Fibroblast of peridontal ligament (primary cell): ENCODE data around the gene BBX.

ENCODE experiments used
- DNase-seq: peaks from one replicate; pipeline ENCODE4 v3.0.0-alpha.2; 2010; ENCODE audit errors: extremely low read depth

BBX gene

GRCh38 chr3:107650788-107651187 is 128.0 kb downstream of the BBX start:
- DNase-seq, result no peak

GRCh38 chr3:107651782-107652181 is 129.0 kb downstream of the BBX start:
- DNase-seq, result no peak

- no peak for DNase-seq
Observed at GRCh38 chr3:107654218-107654617, 131.5 kb downstream of the BBX start.

GRCh38 chr3:107657971-107658370 is 135.2 kb downstream of the BBX start:
- peak; percentile 84 for DNase-seq

DNA sequence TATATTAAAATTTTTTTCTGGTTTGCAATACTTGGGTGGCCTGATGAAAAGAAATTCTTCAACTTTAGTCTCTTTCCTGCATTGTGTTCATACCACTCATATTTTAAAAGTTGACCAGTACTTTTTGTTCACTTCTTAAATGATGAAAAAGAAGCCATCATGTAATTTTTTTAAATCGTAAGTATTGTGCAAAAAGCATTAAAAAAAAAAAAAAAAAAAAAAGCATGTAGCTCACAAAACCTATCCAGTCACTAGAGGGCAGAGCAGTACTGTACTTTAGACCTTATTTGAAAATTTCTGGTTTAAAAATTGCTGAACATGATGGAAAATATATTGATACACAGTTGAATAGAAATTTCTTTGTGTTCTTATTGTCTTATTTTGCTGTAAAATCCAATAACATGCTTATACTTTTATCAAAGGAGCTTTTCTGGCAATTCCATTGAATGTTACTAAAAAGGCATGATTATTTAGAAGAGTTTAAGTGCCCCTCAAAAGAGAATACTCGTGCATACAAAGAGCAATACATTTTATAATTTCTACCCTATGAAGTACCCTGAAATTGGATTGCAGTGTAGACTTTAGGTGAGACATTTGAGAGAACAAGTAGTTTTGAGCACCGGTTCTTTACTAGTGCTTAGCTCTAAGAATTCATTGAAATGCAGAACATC is 137.7 kb downstream of the BBX start:
- peak; percentile 83 for DNase-seq

DNA sequence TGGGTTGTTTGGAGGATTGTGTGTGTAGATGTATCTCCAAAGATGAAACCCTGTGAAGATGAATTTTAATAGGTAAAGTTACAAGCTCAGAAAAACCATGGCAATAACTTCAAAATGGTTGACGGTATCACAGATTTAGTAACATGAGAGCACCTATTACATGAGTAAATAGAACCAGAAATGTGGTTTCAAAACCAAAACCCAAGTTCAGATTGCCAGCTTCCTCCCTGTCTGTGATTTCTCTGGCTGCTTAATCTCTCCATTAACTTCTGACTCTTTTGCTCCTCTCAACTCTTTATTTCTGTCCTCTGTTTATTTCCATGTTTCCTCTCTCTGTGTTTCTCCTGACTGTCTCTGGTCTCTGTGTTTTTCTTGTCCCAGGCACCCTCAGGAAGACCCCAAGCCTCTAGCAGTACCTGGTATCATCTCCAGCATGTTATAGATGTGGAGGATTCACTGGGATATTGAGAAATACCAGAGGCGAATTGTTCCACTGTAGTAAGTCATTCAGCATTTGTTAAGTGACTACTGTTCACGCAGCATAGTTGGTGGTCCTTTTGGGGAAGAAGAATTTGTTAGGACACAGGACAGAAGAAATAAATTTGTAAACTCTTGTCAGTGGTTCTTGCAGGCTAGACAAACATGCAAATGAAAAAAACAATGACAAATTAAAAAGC is 138.8 kb downstream of the BBX start:
- DNase-seq, result peak; percentile 41

GRCh38 chr3:107662124-107662507 is 139.4 kb downstream of the BBX start:
- peak; percentile 83 for DNase-seq

GRCh38 chr3:107662586-107662985 is 139.8 kb downstream of the BBX start:
- peak; percentile 34 for DNase-seq

GRCh38 chr3:107663266-107663665 is 140.5 kb downstream of the BBX start:
- no peak for DNase-seq

DNA sequence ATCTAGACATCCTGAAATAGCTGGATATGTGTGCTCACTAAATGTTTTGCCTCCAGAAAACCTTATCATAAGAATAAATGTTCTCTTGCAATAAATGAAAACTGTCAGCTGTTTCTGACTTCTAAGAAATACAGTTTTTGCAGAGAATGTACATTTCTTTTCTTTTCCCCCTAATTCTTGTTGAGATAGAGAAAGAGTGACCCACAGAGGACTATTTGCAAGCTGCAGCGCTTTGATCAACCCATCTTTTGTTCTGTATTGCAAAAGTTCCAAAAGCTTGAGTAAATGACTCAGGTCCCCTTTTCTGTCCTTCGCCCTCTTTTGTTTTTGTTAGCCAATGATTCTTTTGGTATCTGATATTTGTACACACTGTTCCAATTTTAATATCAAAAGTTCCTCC is 141.9 kb downstream of the BBX start:
- no peak for DNase-seq

- DNase-seq, result no peak
Observed at GRCh38 chr3:107665351-107665750, 142.6 kb downstream of the BBX start.

GRCh38 chr3:107666853-107667252 is 144.1 kb downstream of the BBX start:
- DNase-seq, result no peak

DNA sequence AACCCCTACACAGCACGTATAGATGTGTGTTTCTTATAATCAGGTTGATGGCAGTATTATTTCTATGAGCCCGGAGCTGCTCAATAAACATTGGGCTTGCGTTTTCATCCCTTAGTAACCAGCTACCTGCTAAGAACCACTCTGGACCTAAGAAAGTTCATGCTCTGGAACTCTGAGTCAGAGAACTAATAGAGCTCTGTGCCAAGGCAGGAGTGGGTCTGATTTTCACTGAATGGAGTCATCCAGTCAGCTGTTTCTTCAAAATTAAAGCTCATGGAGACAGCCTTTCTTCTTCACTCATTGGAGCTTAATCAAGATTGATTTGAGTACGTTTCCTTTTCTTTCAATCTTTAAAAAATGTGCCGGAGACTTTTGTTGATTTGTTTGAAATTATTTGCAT is 145.7 kb downstream of the BBX start:
- DNase-seq, result no peak

GRCh38 chr3:107668963-107669362 is 146.2 kb downstream of the BBX start:
- no peak for DNase-seq

GRCh38 chr3:107669669-107670068 is 146.9 kb downstream of the BBX start:
- DNase-seq, result no peak

DNA sequence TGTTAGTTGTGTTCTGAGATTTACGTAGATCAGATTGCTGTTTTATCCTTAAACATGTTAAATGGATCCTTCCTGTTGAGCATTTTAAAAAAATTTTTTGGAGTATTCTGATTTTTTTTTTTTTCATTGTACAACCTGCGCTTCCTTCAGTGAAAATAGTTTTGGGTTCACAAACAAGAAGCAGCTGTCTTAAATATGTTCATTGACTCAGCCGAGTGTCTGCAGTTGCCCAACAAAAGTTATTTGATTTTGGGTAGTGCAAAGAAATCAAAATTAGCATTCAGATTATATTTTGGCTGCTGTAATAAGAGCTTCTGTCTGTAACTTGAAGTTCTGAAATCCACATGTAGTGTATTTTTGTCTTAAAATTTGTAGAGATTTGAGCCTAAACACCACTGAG is 148.2 kb downstream of the BBX start:
- DNase-seq, result peak; percentile 74

GRCh38 chr3:107674371-107674770 is 151.6 kb downstream of the BBX start:
- no peak for DNase-seq

DNA sequence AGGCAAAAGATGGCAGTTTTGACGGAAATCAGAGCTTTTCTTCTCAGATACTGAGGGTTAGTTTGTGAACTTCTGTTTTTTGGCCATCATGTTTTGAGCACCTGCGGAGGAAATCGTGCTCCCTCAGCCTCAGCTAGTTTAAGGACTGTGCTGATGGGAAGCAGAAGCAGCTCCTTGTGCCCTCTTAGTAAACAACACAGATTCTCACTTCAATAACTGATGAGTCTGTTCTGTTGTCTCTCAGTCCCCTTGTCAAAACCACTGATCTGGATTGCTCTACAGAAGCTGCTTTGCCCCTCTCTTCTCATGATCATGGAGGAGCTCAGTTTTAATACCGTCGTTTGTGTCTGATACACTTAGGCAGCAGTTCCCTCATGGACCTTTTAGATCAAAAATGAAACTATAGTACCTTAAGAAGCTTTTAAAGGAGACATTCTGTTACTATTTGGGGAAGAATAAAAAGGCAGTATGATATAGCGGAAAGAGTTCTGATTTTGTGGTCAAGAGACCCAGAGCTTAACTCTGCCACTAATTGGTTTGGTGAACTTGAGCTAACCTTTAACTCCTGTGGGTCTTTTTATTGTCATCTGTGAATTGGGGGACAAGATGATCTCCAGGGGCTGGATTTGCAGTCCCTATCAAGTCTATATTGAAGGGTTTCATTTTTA is 152.6 kb downstream of the BBX start:
- DNase-seq, result no peak

DNA sequence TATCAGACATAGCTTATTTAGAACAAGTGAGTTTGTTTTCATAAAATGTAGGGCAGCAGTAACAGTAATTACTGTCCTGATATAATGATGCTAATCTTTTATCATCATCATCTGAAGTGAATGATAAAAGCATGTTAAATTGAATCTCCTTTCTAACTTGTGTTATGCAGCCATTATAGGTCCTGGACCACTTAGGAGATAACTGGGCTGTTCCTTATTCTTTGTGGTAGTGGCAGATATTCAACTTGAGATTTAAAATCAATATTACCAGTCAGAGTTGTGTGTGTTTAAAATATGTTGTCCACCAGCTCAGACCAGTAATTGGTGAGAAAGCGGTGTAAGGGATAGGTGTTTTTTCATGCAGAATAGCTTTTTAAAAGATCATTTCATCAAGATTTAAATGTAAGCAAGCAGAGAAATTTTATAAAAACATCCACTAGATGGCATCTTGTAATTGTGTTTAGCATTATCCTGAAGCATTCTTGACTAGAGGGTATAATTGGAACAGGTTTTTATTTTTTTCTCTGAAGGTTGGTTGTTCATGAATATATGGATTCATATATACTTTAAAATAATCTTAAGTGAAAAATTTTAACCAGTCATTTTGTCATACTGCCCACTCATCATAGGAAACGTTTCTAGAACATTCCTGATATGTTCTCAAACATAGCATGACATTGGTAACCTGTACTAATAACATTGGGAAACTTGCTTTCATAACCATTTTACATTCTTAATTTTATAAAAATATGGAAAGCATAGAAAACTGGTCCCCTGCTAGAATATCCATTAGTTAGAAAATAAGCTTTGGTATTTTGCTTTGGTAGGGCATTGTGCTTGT is 153.9 kb downstream of the BBX start:
- peak; percentile 63 for DNase-seq

DNA sequence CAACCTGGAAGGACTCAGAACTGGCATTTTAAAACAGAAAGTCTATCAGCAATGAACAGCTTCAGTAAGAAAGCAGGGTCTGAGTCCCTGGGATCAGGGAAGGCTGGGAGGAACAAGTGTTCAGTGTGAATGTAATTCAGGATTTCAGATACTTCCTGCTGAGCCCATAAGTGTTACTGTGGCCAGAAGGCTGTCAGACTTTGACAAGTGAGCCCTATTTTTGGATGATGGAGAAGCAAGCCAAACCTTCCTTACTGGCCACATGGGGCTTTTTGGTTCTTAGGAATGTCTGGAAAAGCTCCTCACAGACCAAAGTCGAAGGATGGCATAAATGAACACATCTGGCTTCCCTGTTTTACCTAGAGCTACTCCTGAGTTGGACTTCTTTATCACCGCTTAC is 157.2 kb downstream of the BBX start:
- DNase-seq, result no peak

DNA sequence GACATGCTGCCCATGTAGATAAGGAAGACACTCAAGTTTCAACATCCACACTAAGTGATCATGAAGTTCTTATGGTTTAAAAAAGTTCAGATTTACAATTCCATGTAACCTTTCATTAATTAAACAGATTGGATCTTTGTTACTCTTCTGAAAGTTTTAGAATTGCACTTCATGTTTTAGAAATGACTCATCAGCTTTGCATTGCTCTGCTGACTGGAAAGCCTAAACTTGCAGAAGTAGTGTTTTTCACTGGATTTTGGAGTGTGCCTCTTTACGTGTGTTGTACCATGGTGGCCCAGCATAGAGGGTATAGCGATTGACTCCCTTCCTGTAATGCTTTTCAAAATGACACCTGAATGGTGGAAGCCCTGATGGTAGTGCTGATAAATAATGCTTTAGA is 157.9 kb downstream of the BBX start:
- DNase-seq, result peak; percentile 25

DNA sequence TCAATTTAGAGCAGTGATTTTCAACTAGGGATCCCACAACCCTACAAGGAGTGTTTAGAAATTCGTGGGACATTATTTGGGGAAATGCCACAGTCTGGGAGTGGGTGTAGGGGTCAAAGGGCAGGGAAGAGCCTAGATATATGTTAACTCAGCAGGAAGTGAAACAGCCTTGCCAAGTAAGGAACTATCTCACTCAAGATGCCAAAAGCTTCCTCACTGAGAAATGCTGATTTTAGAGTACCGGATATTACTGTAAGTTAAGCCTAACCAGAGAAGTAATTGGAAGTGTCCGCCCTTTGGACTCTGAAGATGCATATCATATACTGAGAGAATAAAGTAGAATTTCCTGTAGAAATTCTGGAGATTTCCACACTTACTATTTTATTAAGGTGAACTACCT is 158.6 kb downstream of the BBX start:
- no peak for DNase-seq
